OCI-LY1 (cell line): ENCODE measurements around the gene IGSF3.

Experiments used
- EZH2 ChIP-seq: fragments of 200-600 bp; sonication (generic), shearing (Covaris generic); IDR thresholded peaks from 2 replicates; pipeline ENCODE4 v1.8.0; 2017; ENCODE audit warnings: borderline replicate concordance, mixed run types, mild to moderate bottlenecking, antibody characterized with exemption, low read length, moderate library complexity, mixed read lengths
- TF ChIP-seq, protein P1 (sequence below): fragments of 200-600 bp; sonication (generic), shearing (Covaris generic); IDR thresholded peaks from 2 replicates; pipeline ENCODE4 v1.5.1; 2017; ENCODE audit warnings: mild to moderate bottlenecking, antibody characterized with exemption, low read length, moderate library complexity, mixed read lengths

- TF ChIP-seq, protein P1, sequence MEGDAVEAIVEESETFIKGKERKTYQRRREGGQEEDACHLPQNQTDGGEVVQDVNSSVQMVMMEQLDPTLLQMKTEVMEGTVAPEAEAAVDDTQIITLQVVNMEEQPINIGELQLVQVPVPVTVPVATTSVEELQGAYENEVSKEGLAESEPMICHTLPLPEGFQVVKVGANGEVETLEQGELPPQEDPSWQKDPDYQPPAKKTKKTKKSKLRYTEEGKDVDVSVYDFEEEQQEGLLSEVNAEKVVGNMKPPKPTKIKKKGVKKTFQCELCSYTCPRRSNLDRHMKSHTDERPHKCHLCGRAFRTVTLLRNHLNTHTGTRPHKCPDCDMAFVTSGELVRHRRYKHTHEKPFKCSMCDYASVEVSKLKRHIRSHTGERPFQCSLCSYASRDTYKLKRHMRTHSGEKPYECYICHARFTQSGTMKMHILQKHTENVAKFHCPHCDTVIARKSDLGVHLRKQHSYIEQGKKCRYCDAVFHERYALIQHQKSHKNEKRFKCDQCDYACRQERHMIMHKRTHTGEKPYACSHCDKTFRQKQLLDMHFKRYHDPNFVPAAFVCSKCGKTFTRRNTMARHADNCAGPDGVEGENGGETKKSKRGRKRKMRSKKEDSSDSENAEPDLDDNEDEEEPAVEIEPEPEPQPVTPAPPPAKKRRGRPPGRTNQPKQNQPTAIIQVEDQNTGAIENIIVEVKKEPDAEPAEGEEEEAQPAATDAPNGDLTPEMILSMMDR = no peak
- TF ChIP-seq EZH2 = no peak
Observed at GRCh38 chr1:116682641-116683221, 15.2 kb upstream of the IGSF3 start.
